GM23338 (cell line): ENCODE measurements around the gene GRHL3. TPM values are rescaled to one million over a fixed set of nuclear protein-coding genes. Genes with fewer than 3 reads are reported as not detected.

Source experiments
- ATAC-seq: fragments of 200-7000 bp; cut with Tn5 transposase; 3 replicates; pipeline ENCODE4 v1.9.1; 2020
- DNase-seq: peaks from one replicate; pipeline ENCODE4 v3.0.0-alpha.2; 2015; ENCODE audit warnings: low spot score
- H2AFZ ChIP-seq: fragments of 200-600 bp; sonication (generic); 2 replicates; pipeline ENCODE4 v1.8.0; 2016; ENCODE audit warnings: antibody characterized with exemption, mild to moderate bottlenecking, moderate library complexity
- H3F3A ChIP-seq: fragments of 200-600 bp; sonication (generic); replicated peaks from 2 replicates; pipeline ENCODE4 v1.8.0; 2017; ENCODE audit warnings: antibody characterized with exemption, mixed run types, low read depth
- H3K27ac ChIP-seq: fragments of 200-600 bp; sonication (generic); 2 replicates; pipeline ENCODE4 v1.6.1; 2016; ENCODE audit warnings: low read depth
- H3K27me3 ChIP-seq: fragments of 200-600 bp; sonication (generic); 2 replicates; pipeline ENCODE4 v1.8.0; 2016; ENCODE audit warnings: mild to moderate bottlenecking, mixed run types, moderate library complexity; ENCODE audit not compliant: insufficient read depth
- H3K36me3 ChIP-seq: fragments of 200-600 bp; sonication (generic); 2 replicates; pipeline ENCODE4 v1.8.0; 2016; ENCODE audit warnings: mild to moderate bottlenecking; ENCODE audit not compliant: insufficient read depth
- H3K4me1 ChIP-seq: fragments of 200-600 bp; sonication (generic); 2 replicates; pipeline ENCODE4 v1.8.0; 2016; ENCODE audit warnings: mild to moderate bottlenecking, moderate library complexity; ENCODE audit not compliant: insufficient read depth
- H3K4me2 ChIP-seq: fragments of 200-600 bp; sonication (generic); 2 replicates; pipeline ENCODE4 v1.7.1; 2017; ENCODE audit warnings: mixed run types
- H3K4me3 ChIP-seq: fragments of 200-600 bp; sonication (generic); 2 replicates; pipeline ENCODE4 v1.6.1; 2016; ENCODE audit warnings: mixed run types
- H3K79me2 ChIP-seq: fragments of 200-600 bp; sonication (generic); replicated peaks from 2 replicates; pipeline ENCODE4 v1.8.0; 2017; ENCODE audit warnings: mild to moderate bottlenecking; ENCODE audit not compliant: insufficient read depth
- H3K9me2 ChIP-seq: fragments of 200-600 bp; sonication (generic); 2 replicates; pipeline ENCODE4 v1.8.0; 2017; ENCODE audit not compliant: insufficient read depth
- H4K20me1 ChIP-seq: fragments of 200-600 bp; sonication (generic); replicated peaks from 2 replicates; pipeline ENCODE4 v1.8.0; 2017; ENCODE audit warnings: mild to moderate bottlenecking; ENCODE audit not compliant: insufficient read depth
- H3K27ac Mint-ChIP-seq: 2 replicates; pipeline ENCODE4 v1.8.0; 2020; ENCODE audit warnings: inconsistent platforms, mild to moderate bottlenecking, moderate library complexity, mixed read lengths
- H3K27me3 Mint-ChIP-seq: 3 replicates; pipeline ENCODE4 v1.8.0; 2022; ENCODE audit warnings: low read depth, mild to moderate bottlenecking, moderate library complexity, mixed read lengths, inconsistent platforms; ENCODE audit not compliant: insufficient read depth, poor library complexity
- H3K36me3 Mint-ChIP-seq: 3 replicates; pipeline ENCODE4 v1.8.0; 2021; ENCODE audit warnings: low read depth, mild to moderate bottlenecking, inconsistent platforms, moderate library complexity, mixed read lengths
- H3K4me1 Mint-ChIP-seq: 3 replicates; pipeline ENCODE4 v1.8.0; 2020; ENCODE audit warnings: mild to moderate bottlenecking, inconsistent platforms, mixed read lengths
- H3K4me3 Mint-ChIP-seq: 3 replicates; pipeline ENCODE4 v1.8.0; 2021; ENCODE audit warnings: moderate library complexity, mild to moderate bottlenecking, inconsistent platforms, mixed read lengths
- H3K9me3 Mint-ChIP-seq: 3 replicates; pipeline ENCODE4 v1.8.0; 2020; ENCODE audit warnings: moderate library complexity, mild to moderate bottlenecking, inconsistent platforms, mixed read lengths
- CREB1 ChIP-seq: fragments of 250-450 bp; sonication (Bioruptor Pico); IDR thresholded peaks from 2 replicates; pipeline ENCODE4 v1.5.0; 2020; ENCODE audit warnings: low read depth, mild to moderate bottlenecking, moderate library complexity
- EZH2 ChIP-seq: fragments of 200-600 bp; sonication (generic); IDR thresholded peaks from one replicate; pipeline ENCODE4 v1.8.0; 2017; ENCODE audit warnings: antibody characterized with exemption, mild to moderate bottlenecking, low read depth; ENCODE audit not compliant: unreplicated experiment
- EZH2phosphoT487 ChIP-seq: fragments of 200-600 bp; sonication (generic); IDR thresholded peaks from one replicate; pipeline ENCODE4 v1.8.1; 2018; ENCODE audit warnings: antibody characterized with exemption; ENCODE audit not compliant: unreplicated experiment
- JUNB ChIP-seq: IDR thresholded peaks from one replicate; pipeline ENCODE4 v1.6.1; 2016; ENCODE audit warnings: antibody characterized with exemption; ENCODE audit not compliant: unreplicated experiment
- NANOG ChIP-seq: IDR thresholded peaks from 2 replicates; pipeline ENCODE4 v1.6.1; 2016; ENCODE audit warnings: antibody characterized with exemption, borderline replicate concordance
- POLR2AphosphoS5 ChIP-seq: IDR thresholded peaks from 2 replicates; pipeline ENCODE4 v1.6.1; 2016; ENCODE audit warnings: antibody characterized with exemption, low read depth
- STAT1 ChIP-seq: IDR thresholded peaks from one replicate; pipeline ENCODE4 v1.6.1; 2016; ENCODE audit warnings: antibody characterized with exemption; ENCODE audit not compliant: unreplicated experiment
- ZNF114 ChIP-seq: fragments of 250-450 bp; sonication (Bioruptor Pico); IDR thresholded peaks from 2 replicates; pipeline ENCODE4 v1.5.0; 2020; ENCODE audit warnings: mild to moderate bottlenecking, moderate library complexity
- ZNF331 ChIP-seq: fragments of 250-450 bp; sonication (Bioruptor Pico); IDR thresholded peaks from 2 replicates; pipeline ENCODE4 v1.5.0; 2020; ENCODE audit warnings: low read depth, mild to moderate bottlenecking, moderate library complexity
- polyA plus RNA-seq: library from polyadenylated mRNA; unstranded; fragments of >200 nt; fragmentation: Nextera tagmentation; extraction: Ambion mirVana; gene quantifications from 2 replicates; pipeline ENCODE4 v1.2.1, GENCODE V29; 2016
- total RNA-seq: library from RNA; depleted of rRNA; stranded (reverse); fragments of >200 nt; shearing (Covaris generic); gene quantifications from 2 replicates; pipeline ENCODE4 v1.2.3, GENCODE V29; 2014
- TF ChIP-seq, protein P1 (sequence below), 2 experiments: fragments of 200-600 bp in 1 of 2; sonication (generic) in 1 of 2; conservative IDR thresholded peaks; 2 replicates each; pipeline versions ENCODE4 v1.5.1 to v1.6.1; 2016 to 2017; ENCODE audit warnings: antibody characterized with exemption in 2 of 2, low read depth in 2 of 2, mild to moderate bottlenecking in 2 of 2, moderate library complexity in 1 of 2
- TF ChIP-seq, protein P2 (sequence below): IDR thresholded peaks from 2 replicates; pipeline ENCODE4 v1.6.1; 2016; ENCODE audit warnings: antibody characterized with exemption
- TF ChIP-seq, protein P3 (sequence below): fragments of 250-450 bp; sonication (Bioruptor Pico); IDR thresholded peaks from 2 replicates; pipeline ENCODE4 v1.5.0; 2020; ENCODE audit warnings: mild to moderate bottlenecking, moderate library complexity

Gene GRHL3
- total and polyA plus RNA-seq, 2 experiments from 2014 or later = 0.78 to 1.1 TPM

DNA sequence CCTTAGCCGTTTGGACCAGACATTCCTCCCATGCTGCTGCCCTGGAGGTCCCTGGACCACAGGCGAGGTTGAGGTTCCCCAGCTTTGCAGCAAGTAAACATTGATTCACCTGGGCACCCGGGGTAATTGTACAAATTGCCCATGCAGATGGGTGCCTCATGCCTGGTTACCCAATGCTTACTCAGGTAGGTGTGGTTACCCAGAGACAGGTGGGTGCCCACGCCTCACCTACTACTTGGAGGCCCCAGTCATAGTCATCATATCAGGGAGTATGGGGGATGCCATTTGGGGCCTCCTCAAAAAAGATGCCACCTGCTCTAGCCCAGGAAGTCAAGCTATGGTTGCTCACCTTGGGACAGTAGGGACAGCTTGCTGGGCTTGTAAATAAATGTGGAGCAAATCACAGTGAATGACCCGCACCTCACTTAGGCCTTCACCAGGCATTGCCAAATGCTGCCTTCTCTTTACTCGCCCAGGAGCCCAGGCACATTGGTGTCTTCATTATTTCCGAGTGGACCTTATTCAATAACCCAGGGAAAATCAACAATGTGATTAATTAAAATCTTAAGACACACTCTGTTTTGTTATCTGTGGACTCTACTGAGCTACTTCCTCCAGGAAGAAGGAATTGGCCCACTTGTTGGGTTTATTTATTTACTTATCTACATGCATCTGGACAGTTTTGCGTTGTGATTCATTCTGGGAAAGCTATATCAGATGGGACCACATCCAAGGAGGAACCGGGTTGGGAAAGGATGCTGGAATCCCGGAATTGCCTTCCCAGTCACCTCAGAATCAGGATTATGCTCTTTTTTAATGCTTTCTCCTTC lies 35.6 kb upstream of the GRHL3 start:
- no peak for TF ChIP-seq JUNB
- no peak for TF ChIP-seq ZNF114 (CRISPR knock-in tag)
- TF ChIP-seq, protein P1, sequence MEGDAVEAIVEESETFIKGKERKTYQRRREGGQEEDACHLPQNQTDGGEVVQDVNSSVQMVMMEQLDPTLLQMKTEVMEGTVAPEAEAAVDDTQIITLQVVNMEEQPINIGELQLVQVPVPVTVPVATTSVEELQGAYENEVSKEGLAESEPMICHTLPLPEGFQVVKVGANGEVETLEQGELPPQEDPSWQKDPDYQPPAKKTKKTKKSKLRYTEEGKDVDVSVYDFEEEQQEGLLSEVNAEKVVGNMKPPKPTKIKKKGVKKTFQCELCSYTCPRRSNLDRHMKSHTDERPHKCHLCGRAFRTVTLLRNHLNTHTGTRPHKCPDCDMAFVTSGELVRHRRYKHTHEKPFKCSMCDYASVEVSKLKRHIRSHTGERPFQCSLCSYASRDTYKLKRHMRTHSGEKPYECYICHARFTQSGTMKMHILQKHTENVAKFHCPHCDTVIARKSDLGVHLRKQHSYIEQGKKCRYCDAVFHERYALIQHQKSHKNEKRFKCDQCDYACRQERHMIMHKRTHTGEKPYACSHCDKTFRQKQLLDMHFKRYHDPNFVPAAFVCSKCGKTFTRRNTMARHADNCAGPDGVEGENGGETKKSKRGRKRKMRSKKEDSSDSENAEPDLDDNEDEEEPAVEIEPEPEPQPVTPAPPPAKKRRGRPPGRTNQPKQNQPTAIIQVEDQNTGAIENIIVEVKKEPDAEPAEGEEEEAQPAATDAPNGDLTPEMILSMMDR (conservative IDR thresholded peaks at IDR 0.05; ENCODE audit: low read depth in 2 of 2) = no peak
- no peak for TF ChIP-seq NANOG
- TF ChIP-seq POLR2AphosphoS5 = no peak
- TF ChIP-seq CREB1 = no peak
- TF ChIP-seq EZH2 = no peak
- no peak for TF ChIP-seq EZH2phosphoT487
- TF ChIP-seq ZNF331 = no peak
- TF ChIP-seq, protein P2, sequence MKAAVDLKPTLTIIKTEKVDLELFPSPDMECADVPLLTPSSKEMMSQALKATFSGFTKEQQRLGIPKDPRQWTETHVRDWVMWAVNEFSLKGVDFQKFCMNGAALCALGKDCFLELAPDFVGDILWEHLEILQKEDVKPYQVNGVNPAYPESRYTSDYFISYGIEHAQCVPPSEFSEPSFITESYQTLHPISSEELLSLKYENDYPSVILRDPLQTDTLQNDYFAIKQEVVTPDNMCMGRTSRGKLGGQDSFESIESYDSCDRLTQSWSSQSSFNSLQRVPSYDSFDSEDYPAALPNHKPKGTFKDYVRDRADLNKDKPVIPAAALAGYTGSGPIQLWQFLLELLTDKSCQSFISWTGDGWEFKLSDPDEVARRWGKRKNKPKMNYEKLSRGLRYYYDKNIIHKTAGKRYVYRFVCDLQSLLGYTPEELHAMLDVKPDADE = no peak
- TF ChIP-seq STAT1 = no peak
- TF ChIP-seq, protein P3, sequence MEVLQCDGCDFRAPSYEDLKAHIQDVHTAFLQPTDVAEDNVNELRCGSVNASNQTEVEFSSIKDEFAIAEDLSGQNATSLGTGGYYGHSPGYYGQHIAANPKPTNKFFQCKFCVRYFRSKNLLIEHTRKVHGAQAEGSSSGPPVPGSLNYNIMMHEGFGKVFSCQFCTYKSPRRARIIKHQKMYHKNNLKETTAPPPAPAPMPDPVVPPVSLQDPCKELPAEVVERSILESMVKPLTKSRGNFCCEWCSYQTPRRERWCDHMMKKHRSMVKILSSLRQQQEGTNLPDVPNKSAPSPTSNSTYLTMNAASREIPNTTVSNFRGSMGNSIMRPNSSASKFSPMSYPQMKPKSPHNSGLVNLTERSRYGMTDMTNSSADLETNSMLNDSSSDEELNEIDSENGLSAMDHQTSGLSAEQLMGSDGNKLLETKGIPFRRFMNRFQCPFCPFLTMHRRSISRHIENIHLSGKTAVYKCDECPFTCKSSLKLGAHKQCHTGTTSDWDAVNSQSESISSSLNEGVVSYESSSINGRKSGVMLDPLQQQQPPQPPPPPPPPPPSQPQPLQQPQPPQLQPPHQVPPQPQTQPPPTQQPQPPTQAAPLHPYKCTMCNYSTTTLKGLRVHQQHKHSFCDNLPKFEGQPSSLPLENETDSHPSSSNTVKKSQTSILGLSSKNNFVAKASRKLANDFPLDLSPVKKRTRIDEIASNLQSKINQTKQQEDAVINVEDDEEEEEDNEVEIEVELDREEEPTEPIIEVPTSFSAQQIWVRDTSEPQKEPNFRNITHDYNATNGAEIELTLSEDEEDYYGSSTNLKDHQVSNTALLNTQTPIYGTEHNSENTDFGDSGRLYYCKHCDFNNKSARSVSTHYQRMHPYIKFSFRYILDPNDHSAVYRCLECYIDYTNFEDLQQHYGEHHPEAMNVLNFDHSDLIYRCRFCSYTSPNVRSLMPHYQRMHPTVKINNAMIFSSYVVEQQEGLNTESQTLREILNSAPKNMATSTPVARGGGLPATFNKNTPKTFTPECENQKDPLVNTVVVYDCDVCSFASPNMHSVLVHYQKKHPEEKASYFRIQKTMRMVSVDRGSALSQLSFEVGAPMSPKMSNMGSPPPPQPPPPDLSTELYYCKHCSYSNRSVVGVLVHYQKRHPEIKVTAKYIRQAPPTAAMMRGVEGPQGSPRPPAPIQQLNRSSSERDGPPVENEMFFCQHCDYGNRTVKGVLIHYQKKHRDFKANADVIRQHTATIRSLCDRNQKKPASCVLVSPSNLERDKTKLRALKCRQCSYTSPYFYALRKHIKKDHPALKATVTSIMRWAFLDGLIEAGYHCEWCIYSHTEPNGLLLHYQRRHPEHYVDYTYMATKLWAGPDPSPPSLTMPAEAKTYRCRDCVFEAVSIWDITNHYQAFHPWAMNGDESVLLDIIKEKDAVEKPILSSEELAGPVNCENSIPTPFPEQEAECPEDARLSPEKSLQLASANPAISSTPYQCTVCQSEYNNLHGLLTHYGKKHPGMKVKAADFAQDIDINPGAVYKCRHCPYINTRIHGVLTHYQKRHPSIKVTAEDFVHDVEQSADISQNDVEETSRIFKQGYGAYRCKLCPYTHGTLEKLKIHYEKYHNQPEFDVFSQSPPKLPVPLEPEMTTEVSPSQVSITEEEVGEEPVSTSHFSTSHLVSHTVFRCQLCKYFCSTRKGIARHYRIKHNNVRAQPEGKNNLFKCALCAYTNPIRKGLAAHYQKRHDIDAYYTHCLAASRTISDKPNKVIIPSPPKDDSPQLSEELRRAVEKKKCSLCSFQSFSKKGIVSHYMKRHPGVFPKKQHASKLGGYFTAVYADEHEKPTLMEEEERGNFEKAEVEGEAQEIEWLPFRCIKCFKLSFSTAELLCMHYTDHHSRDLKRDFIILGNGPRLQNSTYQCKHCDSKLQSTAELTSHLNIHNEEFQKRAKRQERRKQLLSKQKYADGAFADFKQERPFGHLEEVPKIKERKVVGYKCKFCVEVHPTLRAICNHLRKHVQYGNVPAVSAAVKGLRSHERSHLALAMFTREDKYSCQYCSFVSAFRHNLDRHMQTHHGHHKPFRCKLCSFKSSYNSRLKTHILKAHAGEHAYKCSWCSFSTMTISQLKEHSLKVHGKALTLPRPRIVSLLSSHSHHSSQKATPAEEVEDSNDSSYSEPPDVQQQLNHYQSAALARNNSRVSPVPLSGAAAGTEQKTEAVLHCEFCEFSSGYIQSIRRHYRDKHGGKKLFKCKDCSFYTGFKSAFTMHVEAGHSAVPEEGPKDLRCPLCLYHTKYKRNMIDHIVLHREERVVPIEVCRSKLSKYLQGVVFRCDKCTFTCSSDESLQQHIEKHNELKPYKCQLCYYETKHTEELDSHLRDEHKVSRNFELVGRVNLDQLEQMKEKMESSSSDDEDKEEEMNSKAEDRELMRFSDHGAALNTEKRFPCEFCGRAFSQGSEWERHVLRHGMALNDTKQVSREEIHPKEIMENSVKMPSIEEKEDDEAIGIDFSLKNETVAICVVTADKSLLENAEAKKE (CRISPR knock-in tag) = no peak
- H3K4me1 Mint-ChIP-seq = peaks cover 12% of the 10 kb centered on the region
- no peaks in the 10 kb centered on the region for H3K36me3 Mint-ChIP-seq
- H2AFZ ChIP-seq = no peak overlapping the region; the same call in 1 of the 2 replicates
- peaks cover 3% of the 10 kb centered on the region; the same call in 1 of the 2 replicates for H3F3A ChIP-seq
- H3K4me1 ChIP-seq = peaks cover 14% of the 10 kb centered on the region
- H3K4me3 Mint-ChIP-seq = no peak overlapping the region
- H3K9me2 ChIP-seq = no peaks in the 10 kb centered on the region
- ATAC-seq (no peak), DNase-seq (no peak)
- no peaks in the 10 kb centered on the region for H3K27me3 ChIP-seq
- H3K9me3 Mint-ChIP-seq = no peaks in the 10 kb centered on the region
- no peak overlapping the region for H3K4me3 ChIP-seq
- H3K79me2 ChIP-seq = no peaks in the 10 kb centered on the region
- no peak overlapping the region for H3K27ac ChIP-seq
- no peaks in the 10 kb centered on the region for H3K36me3 ChIP-seq
- H3K27ac Mint-ChIP-seq = no peak overlapping the region
- H4K20me1 ChIP-seq = no peaks in the 10 kb centered on the region
- no peaks in the 10 kb centered on the region for H3K27me3 Mint-ChIP-seq
- no peak overlapping the region for H3K4me2 ChIP-seq
